ENCODE data around the gene OSBPL10.
A peak's percentile ranks its signal among the peaks of the same experiment; 100 is the strongest.

OSBPL10 gene

DNA sequence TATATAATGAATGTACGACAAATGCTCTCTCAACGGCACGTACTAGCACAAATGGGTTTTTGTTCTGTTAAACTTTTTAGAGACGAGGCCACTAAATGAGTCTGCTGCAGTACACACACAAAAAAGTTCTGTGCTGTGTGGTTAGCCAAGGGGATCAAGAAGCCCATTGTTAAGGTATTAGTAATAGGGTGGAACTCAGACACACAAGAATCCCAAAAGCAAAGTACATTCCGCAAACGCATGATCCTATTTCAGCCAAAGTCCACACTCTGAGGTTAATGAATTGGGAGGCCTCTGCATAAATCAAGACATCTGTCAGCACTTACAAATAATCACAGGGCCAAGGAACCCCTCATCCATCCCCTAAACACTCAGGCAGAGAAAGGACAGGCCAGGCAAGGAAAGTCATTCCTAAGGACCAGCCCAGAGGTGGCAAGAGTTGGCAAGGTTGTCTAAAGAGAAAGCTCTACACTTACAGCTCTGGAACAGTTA lies 12.1 kb downstream of the OSBPL10 start:
- H3K9me3 ChIP-seq (replicated peaks; ENCODE audit: low read length) = no peaks in the 10 kb centered on the region
- H3K4me2 ChIP-seq (ENCODE audit: low read length) = peak overlapping the region; percentile 73
- H3K27me3 ChIP-seq (ENCODE audit: control insufficient read depth, insufficient read depth, low read length) = no peaks in the 10 kb centered on the region
- H3K9ac ChIP-seq (ENCODE audit: low read depth, low read length) = peak overlapping the region; percentile 83
- H3K36me3 ChIP-seq (ENCODE audit: insufficient read depth, low read length) = no peaks in the 10 kb centered on the region
- H3K4me1 ChIP-seq (ENCODE audit: control insufficient read depth, insufficient read depth, low read length) = peaks cover 45% of the 10 kb centered on the region
- H3K4me3 ChIP-seq (ENCODE audit: low read length) = peak overlapping the region; percentile 48

GRCh38 chr3:31968369-31968926 lies 12.6 kb downstream of the OSBPL10 start:
- H3K9ac ChIP-seq (ENCODE audit: low read depth, low read length) = peak overlapping the region; percentile 83
- H3K4me3 ChIP-seq (ENCODE audit: low read length) = peak overlapping the region; percentile 48
- H3K9me3 ChIP-seq (replicated peaks; ENCODE audit: low read length) = no peaks in the 10 kb centered on the region
- no peaks in the 10 kb centered on the region for H3K27me3 ChIP-seq (ENCODE audit: control insufficient read depth, insufficient read depth, low read length)
- H3K4me1 ChIP-seq (ENCODE audit: control insufficient read depth, insufficient read depth, low read length) = peaks cover 44% of the 10 kb centered on the region
- peak overlapping the region; percentile 73 for H3K4me2 ChIP-seq (ENCODE audit: low read length)
- H3K36me3 ChIP-seq (ENCODE audit: insufficient read depth, low read length) = no peaks in the 10 kb centered on the region

DNA sequence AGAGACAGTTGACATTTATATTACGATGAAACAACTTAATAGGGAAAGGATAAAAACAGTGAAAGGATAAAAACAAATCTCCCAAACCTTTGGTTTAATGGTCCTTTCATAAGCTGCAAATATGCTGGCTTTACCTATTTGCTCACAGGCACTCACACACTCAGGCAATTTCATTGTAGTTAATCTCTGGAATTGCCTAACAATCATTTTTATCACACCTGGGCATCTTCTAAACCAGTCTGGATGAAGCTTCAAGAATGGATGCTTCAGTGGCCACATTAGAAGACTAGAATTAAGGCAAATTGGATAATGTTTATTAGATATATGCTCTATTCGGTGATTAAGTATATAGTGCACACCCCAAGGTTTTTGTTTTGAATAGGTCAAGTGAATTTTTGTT lies 13.5 kb downstream of the OSBPL10 start:
- Histone ChIP-seq H3K36me3 (ENCODE audit: insufficient read depth, low read length) (no peaks in the 10 kb centered on the region), H3K9me3 (replicated peaks; ENCODE audit: low read length) (no peaks in the 10 kb centered on the region), H3K4me2 (ENCODE audit: low read length) (peak overlapping the region; percentile 73), H3K9ac (ENCODE audit: low read depth, low read length) (peak overlapping the region; percentile 83), H3K4me3 (ENCODE audit: low read length) (peak overlapping the region; percentile 32), H3K27me3 (ENCODE audit: control insufficient read depth, insufficient read depth, low read length) (no peaks in the 10 kb centered on the region), H3K4me1 (ENCODE audit: control insufficient read depth, insufficient read depth, low read length) (peaks cover 52% of the 10 kb centered on the region)

- Histone ChIP-seq H3K4me2 (ENCODE audit: low read length) (peak overlapping the region; percentile 73), H3K36me3 (ENCODE audit: insufficient read depth, low read length) (no peaks in the 10 kb centered on the region), H3K9ac (ENCODE audit: low read depth, low read length) (peak overlapping the region; percentile 83), H3K4me1 (ENCODE audit: control insufficient read depth, insufficient read depth, low read length) (peaks cover 55% of the 10 kb centered on the region), H3K27me3 (ENCODE audit: control insufficient read depth, insufficient read depth, low read length) (no peaks in the 10 kb centered on the region), H3K4me3 (ENCODE audit: low read length) (no peak overlapping the region), H3K9me3 (replicated peaks; ENCODE audit: low read length) (no peaks in the 10 kb centered on the region)
These were observed 14.0 kb downstream of the OSBPL10 start for GRCh38 chr3:31966978-31967591.

DNA sequence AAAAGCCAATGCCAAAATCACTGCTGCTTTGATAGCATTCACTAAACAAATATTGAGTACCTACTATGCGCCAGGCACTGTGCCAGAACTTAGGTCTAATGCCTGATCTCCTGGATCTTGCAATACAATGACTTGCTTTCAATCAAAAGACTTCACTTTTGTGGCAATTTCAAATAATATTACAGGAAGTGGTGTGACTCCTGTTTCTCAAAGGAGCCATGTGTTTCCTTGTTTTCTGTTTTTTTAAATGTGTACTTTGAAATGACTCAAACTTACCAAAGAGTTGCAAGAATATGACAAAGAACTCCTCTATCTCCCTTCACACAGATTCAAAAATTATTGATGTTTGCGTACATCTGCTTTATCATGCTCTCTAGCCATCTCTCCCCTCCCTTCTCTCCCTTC lies 18.3 kb downstream of the OSBPL10 start:
- no peak overlapping the region for H3K9ac ChIP-seq (ENCODE audit: low read depth, low read length)

DNA sequence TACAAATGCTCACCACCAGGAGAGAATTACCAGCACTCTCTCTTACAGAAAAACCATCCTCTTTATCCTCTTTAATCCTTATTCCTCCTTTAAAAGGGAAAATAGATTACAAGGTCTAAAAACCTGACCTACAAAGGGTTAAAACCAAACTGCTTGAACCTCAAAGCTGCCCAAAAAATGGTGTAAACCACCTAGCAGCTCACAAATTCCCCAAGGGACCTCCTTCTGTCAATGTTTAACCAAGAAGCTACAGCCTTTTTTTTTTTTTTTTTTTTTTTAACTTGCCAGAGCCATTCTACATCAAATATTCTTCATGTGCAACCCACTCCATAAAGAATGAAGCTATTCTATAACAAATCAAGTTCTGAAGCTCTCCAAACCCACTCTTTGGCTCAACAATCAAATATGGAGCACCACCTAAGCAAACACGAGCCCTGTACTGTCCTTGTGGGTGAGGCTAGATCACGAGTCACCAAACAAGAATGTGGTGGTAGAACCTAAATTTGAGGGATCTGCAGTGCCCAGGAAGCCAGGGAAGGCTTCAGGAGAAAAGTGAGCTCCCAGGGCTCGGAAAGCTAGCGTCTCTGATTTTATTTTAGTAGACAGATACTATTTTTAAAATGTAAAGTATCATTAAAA lies 20.1 kb downstream of the OSBPL10 start:
- Histone ChIP-seq H3K27me3 (ENCODE audit: control insufficient read depth, insufficient read depth, low read length) (no peaks in the 10 kb centered on the region), H3K36me3 (ENCODE audit: insufficient read depth, low read length) (no peaks in the 10 kb centered on the region), H3K9ac (ENCODE audit: low read depth, low read length) (peak overlapping the region; percentile 70), H3K9me3 (replicated peaks; ENCODE audit: low read length) (peaks cover 3% of the 10 kb centered on the region), H3K4me3 (ENCODE audit: low read length) (no peak overlapping the region), H3K4me1 (ENCODE audit: control insufficient read depth, insufficient read depth, low read length) (peaks cover 60% of the 10 kb centered on the region), H3K4me2 (ENCODE audit: low read length) (peak overlapping the region; percentile 74)

More for the DNA sequence above, 18.3 kb downstream of the OSBPL10 start:
- H3K4me1 ChIP-seq (ENCODE audit: control insufficient read depth, insufficient read depth, low read length) = peaks cover 66% of the 10 kb centered on the region
- no peaks in the 10 kb centered on the region for H3K27me3 ChIP-seq (ENCODE audit: control insufficient read depth, insufficient read depth, low read length)
- no peaks in the 10 kb centered on the region for H3K9me3 ChIP-seq (replicated peaks; ENCODE audit: low read length)
- H3K36me3 ChIP-seq (ENCODE audit: insufficient read depth, low read length) = no peaks in the 10 kb centered on the region
- H3K4me2 ChIP-seq (ENCODE audit: low read length) = peak overlapping the region; percentile 24
- no peak overlapping the region for H3K4me3 ChIP-seq (ENCODE audit: low read length)

- H3K9ac ChIP-seq (ENCODE audit: low read depth, low read length) = peak overlapping the region; percentile 70
- peak overlapping the region; percentile 74 for H3K4me2 ChIP-seq (ENCODE audit: low read length)
- H3K27me3 ChIP-seq (ENCODE audit: control insufficient read depth, insufficient read depth, low read length) = no peaks in the 10 kb centered on the region
- H3K4me1 ChIP-seq (ENCODE audit: control insufficient read depth, insufficient read depth, low read length) = peaks cover 60% of the 10 kb centered on the region
- no peaks in the 10 kb centered on the region for H3K36me3 ChIP-seq (ENCODE audit: insufficient read depth, low read length)
- H3K4me3 ChIP-seq (ENCODE audit: low read length) = peak overlapping the region; percentile 33
- peaks cover 11% of the 10 kb centered on the region for H3K9me3 ChIP-seq (replicated peaks; ENCODE audit: low read length)
These were observed 20.9 kb downstream of the OSBPL10 start for GRCh38 chr3:31959951-31960792.

DNA sequence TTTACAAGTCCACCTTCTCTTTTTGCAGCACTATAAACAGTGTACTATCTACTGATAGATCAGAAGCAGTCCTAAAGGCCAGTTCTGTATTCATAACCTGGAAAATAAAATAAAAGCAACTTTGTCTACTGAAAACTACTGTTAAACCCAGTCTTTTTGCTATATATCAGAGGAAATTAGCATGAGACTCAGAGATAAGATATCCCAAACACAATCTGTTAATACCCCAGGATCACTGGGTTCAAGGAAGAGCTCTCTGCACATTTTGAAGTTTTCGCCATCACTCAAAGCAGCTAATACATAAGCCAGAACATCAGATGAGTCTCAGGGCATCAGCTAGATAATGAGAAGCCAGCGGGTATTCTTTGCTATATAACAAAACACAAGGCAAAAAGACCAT lies 21.8 kb downstream of the OSBPL10 start:
- peaks cover 11% of the 10 kb centered on the region for H3K9me3 ChIP-seq (replicated peaks; ENCODE audit: low read length)
- H3K9ac ChIP-seq (ENCODE audit: low read depth, low read length) = peak overlapping the region; percentile 70
- H3K4me1 ChIP-seq (ENCODE audit: control insufficient read depth, insufficient read depth, low read length) = peaks cover 60% of the 10 kb centered on the region
- no peaks in the 10 kb centered on the region for H3K27me3 ChIP-seq (ENCODE audit: control insufficient read depth, insufficient read depth, low read length)
- H3K4me2 ChIP-seq (ENCODE audit: low read length) = peak overlapping the region; percentile 74
- H3K4me3 ChIP-seq (ENCODE audit: low read length) = no peak overlapping the region
- H3K36me3 ChIP-seq (ENCODE audit: insufficient read depth, low read length) = no peaks in the 10 kb centered on the region

- Histone ChIP-seq H3K4me1 (ENCODE audit: control insufficient read depth, insufficient read depth, low read length) (peaks cover 60% of the 10 kb centered on the region), H3K36me3 (ENCODE audit: insufficient read depth, low read length) (no peaks in the 10 kb centered on the region)
These were observed 22.3 kb downstream of the OSBPL10 start for GRCh38 chr3:31958701-31959152.

DNA sequence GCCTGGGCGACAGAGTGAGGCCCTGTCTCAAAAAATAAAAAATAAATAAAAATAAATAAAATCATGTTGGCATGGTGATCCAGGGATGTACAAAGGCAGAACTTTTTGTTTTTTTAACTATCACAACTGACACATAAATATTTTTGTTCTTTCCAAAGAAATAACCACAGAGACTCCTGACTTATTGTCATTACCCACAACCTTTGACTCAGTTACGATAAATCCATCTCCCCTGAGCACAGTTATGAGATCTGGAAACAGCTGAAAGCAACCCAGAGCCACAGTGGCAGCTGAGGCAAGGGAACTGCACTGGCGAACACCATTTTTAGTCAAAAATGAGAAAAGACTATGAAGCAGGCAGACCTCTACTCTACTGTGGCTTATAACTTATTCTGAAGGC lies 24.0 kb downstream of the OSBPL10 start:
- no peaks in the 10 kb centered on the region for H3K27me3 ChIP-seq (ENCODE audit: control insufficient read depth, insufficient read depth, low read length)
- H3K4me2 ChIP-seq (ENCODE audit: low read length) = peak overlapping the region; percentile 13
- no peaks in the 10 kb centered on the region for H3K36me3 ChIP-seq (ENCODE audit: insufficient read depth, low read length)
- H3K9ac ChIP-seq (ENCODE audit: low read depth, low read length) = peak overlapping the region; percentile 60
- peaks cover 11% of the 10 kb centered on the region for H3K9me3 ChIP-seq (replicated peaks; ENCODE audit: low read length)
- no peak overlapping the region for H3K4me3 ChIP-seq (ENCODE audit: low read length)
- H3K4me1 ChIP-seq (ENCODE audit: control insufficient read depth, insufficient read depth, low read length) = peaks cover 48% of the 10 kb centered on the region

More at GRCh38 chr3:31958701-31959152, 22.3 kb downstream of the OSBPL10 start:
- H3K9ac ChIP-seq (ENCODE audit: low read depth, low read length) = no peak overlapping the region
- H3K27me3 ChIP-seq (ENCODE audit: control insufficient read depth, insufficient read depth, low read length) = no peaks in the 10 kb centered on the region
- no peak overlapping the region for H3K4me3 ChIP-seq (ENCODE audit: low read length)
- H3K4me2 ChIP-seq (ENCODE audit: low read length) = no peak overlapping the region
- peaks cover 11% of the 10 kb centered on the region for H3K9me3 ChIP-seq (replicated peaks; ENCODE audit: low read length)

- H3K9ac ChIP-seq (ENCODE audit: low read depth, low read length) = no peak overlapping the region
- no peak overlapping the region for H3K4me2 ChIP-seq (ENCODE audit: low read length)
- H3K4me1 ChIP-seq (ENCODE audit: control insufficient read depth, insufficient read depth, low read length) = peaks cover 37% of the 10 kb centered on the region
These were observed 25.5 kb downstream of the OSBPL10 start for GRCh38 chr3:31955581-31955980.

More at GRCh38 chr3:31955581-31955980, 25.5 kb downstream of the OSBPL10 start:
- H3K4me3 ChIP-seq (ENCODE audit: low read length) = no peak overlapping the region
- no peaks in the 10 kb centered on the region for H3K27me3 ChIP-seq (ENCODE audit: control insufficient read depth, insufficient read depth, low read length)
- no peaks in the 10 kb centered on the region for H3K36me3 ChIP-seq (ENCODE audit: insufficient read depth, low read length)
- peaks cover 11% of the 10 kb centered on the region for H3K9me3 ChIP-seq (replicated peaks; ENCODE audit: low read length)
